Left ventricle myocardium superior (tissue), 1 donor: ENCODE measurements around the gene VLDLR. TPM values are rescaled to one million over a fixed set of nuclear protein-coding genes. Genes with fewer than 3 reads are reported as not detected.
A peak's percentile ranks its signal among the peaks of the same experiment; 100 is the strongest.
"Not testable (repeated sequence)": the region's sequence is repeated elsewhere in the genome, so short reads cannot be mapped to it uniquely, and the experiment has no call there.

ENCODE experiments used
- ATAC-seq: fragments of 200-7000 bp; cut with Tn5 transposase; one replicate; pipeline ENCODE4 v1.9.1; 2020; ENCODE audit warnings: mild to moderate bottlenecking, moderate library complexity
- DNase-seq: peaks from one replicate; pipeline ENCODE4 v3.0.0-alpha.2; 2020
- intact Hi-C: fragments of 100-400 bp; cut with micrococcal nuclease; formaldehyde crosslinking; loops from one replicate; pipeline ENCODE4 v1.11.0; 2022
- total RNA-seq: library from RNA; stranded (reverse); fragmentation: NEBNext Ultra II Directional; extraction: Animal tissue kit (Norgen Biotek cat#: 25700); gene quantifications from one replicate; pipeline ENCODE4 v1.2.1, GENCODE V29; 2021
- donor health status: DM: no; HTN: yes; CAD: no; lungs with severe emphysema.

The VLDLR gene
- total RNA-seq, 1 donor from 2014 or later = 132 TPM

DNA sequence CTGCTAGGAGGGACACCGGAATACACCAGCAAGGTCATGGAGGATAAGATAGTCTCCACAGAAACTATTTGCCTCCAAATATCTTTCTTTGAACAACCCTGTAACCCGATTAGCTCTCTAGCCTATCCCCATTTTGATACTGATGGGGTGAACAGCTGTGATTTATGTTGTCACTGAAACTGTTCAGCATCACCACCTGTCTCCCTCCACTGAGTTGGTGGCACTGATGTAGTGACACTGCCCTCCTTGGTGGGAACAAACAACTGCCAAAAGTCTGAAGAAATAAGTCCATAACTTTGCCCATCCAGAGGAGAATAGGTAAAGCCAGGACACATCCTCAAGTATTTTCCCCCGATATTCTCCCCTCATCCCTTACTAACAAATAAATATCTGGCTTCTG is 71.5 kb downstream of the VLDLR start:
- ATAC-seq (peak; percentile 22), DNase-seq (no peak)
- intact Hi-C loops = no loop called here

DNA sequence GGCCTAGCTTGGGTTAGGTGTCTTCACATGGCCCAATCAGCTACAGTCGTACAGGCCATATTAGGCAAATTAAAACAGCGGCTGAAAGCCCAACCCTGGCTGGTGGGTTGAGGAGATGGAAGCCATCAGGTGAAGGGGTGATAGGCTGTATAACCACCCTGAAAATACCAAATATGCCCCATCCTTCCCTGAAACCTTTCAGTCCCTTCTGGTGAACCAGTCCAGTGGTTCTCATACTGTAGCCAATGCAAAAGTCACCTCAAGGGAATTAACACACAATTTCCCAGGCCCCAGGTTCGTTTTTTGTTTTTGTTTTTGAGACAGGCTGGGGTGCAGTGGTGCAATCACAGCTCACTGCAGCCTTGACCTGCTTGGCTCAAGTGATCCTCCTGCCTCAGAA is 75.9 kb downstream of the VLDLR start:
- DNase-seq (no peak), ATAC-seq (no peak)
- intact Hi-C loops = no loop called here

DNA sequence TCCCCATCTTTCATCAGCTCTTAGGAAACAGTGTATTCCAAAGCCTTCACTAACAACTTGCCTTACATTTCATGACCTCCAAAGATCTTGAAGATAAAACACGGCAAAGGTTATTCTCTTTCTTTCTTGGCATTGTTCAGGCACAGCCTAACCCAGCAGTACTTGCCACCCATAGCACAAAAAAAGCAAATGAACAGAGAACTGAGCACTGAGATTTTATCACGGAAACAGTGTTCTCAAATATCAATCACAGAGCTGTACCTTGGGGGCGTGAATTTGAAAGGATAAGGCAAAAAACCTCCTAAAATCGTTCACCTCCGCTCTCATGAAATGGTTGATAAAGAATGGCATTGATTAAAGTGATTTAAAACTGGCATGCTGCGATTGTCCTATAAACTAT is 78.8 kb downstream of the VLDLR start:
- ATAC-seq (no peak), DNase-seq (no peak)
- intact Hi-C loops = no loop called here

DNA sequence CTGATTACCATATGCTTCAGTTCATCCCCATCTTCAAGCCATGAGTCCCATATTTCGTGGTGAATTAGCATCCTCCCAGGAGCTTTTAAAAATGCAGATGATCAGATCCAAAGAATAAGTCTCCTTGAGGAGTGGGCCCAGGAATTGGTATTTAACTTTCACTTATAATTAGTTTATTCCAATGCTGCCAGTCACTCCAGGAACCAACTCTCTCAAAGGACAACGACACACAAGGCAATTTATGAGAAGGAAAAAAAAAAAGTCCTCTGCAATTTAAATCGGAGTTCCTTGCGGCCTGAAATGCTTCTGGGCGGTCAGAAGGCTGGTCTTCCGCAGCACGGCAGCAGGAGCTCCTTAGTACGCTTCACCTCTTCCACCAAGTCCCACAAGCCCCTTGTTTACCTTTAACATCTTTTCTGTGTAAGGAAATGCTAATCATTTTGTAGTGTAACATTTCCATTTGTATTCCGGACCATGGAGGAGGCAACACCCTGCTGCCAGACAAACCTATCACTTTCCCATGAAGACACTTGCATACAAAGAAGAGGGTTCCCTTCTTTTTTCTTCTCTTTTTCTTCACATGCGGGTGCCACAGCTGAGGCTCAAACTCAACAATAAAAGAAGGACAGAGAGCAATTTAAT is 79.4 kb downstream of the VLDLR start:
- intact Hi-C loops = no loop called here
- DNase-seq (no peak), ATAC-seq (no peak)

DNA sequence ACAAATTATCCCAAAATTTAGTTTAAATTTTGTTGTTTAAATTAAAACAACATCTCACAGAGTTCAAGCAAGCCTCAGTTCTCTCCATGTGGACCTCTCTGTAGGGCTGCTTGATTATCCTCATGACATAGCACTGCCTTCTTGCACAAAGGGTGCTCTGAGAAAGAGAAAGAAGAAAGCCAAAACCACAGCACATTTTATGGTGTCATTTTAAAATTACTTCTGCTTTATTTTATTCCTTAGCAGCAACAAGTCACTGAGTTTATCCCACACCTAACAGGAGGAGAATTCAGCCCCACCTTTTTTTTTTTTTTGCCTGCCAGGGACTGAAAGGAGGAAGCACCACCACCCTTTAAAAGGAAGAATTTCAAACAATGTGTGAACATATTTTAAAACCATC is 82.9 kb downstream of the VLDLR start:
- DNase-seq = no peak
- no peak for ATAC-seq
- intact Hi-C loops = no loop called here

DNA sequence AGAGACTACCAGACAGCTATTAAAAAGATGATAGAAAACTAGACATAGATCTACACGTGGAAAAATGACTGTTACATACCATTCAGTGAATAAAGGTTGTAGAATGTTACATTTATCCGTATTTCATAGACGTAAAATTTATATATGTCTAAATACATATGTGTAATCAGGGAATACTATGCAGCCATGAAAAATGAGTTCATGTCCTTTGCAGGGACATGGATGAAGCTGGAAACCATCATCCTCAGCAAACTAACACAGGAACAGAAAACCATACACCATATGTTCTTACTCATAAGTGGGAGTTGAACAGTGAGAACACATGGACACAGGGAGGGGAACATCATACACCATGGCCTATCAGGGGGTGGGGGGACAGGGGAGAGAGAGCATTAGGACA is 85.7 kb downstream of the VLDLR start:
- DNase-seq, intact Hi-C loops, ATAC-seq: not testable (repeated sequence)

Other genes with a start within 250 kb of the VLDLR start
- gene KCNV2, start 95.7 kb downstream of the VLDLR start, total RNA-seq = not detected
- 12.5 TPM for gene PUM3, start 222.3 kb downstream of the VLDLR start, total RNA-seq